IMR-90 (cell line): ENCODE data around the gene ANKRD11. TPM values are rescaled to one million over a fixed set of nuclear protein-coding genes. Genes with fewer than 3 reads are reported as not detected.

Source experiments
- ATAC-seq: fragments of 200-7000 bp; cut with Tn5 transposase; 2 replicates; pipeline ENCODE4 v1.9.1; 2020; ENCODE audit warnings: low read depth, mild to moderate bottlenecking, moderate library complexity
- BruUV-seq: library from RNA; stranded (reverse); fragments of 400-500 nt; replicated peaks from 2 replicates; lab custom pipeline; 2021; lab: Mats Ljungman, UMichigan
- CTCF ChIA-PET: fragments of 300-600 bp; formaldehyde crosslinking; extraction: SDS; loops from one replicate; lab custom pipeline; 2021; ENCODE audit warnings: antibody characterized with exemption; lab: Yijun Ruan, JAX
- POLR2A ChIA-PET: fragments of 300-600 bp; sonication (Branson Sonifier 250); formaldehyde crosslinking; loops from one replicate; lab custom pipeline; 2022; ENCODE audit warnings: antibody characterized with exemption; ENCODE audit not compliant: unreplicated experiment; lab: Charles Lee
- DNase-seq: peaks from one replicate; pipeline ENCODE4 v3.0.0; 2013
- H2AFZ ChIP-seq: replicated peaks from 2 replicates; pipeline ENCODE3; 2013; ENCODE audit warnings: low read length, mild to moderate bottlenecking; ENCODE audit not compliant: poor library complexity
- H2AK5ac ChIP-seq: 2 replicates; pipeline ENCODE4 v1.6.1; 2013; ENCODE audit warnings: low read depth, low read length, inconsistent platforms
- H2AK9ac ChIP-seq: replicated peaks from 2 replicates; pipeline ENCODE3; 2013; ENCODE audit warnings: mild to moderate bottlenecking, low read depth, low read length, moderate library complexity; ENCODE audit not compliant: poor library complexity
- H2BK120ac ChIP-seq: 2 replicates; pipeline ENCODE4 v1.6.1; 2013; ENCODE audit warnings: low read depth, low read length, inconsistent platforms
- H2BK15ac ChIP-seq: 3 replicates; pipeline ENCODE4 v1.6.1; 2013; ENCODE audit warnings: low read depth, low read length, inconsistent platforms
- H2BK20ac ChIP-seq: 2 replicates; pipeline ENCODE4 v1.6.1; 2013; ENCODE audit warnings: low read depth, mild to moderate bottlenecking, inconsistent platforms, low read length, moderate library complexity
- H2BK5ac ChIP-seq: 2 replicates; pipeline ENCODE4 v1.6.1; 2013; ENCODE audit warnings: mild to moderate bottlenecking, low read depth, low read length, inconsistent platforms; ENCODE audit not compliant: poor library complexity, severe bottlenecking
- H3K14ac ChIP-seq: replicated peaks from 2 replicates; pipeline ENCODE4 v1.6.1; 2013; ENCODE audit warnings: low read depth, low read length, inconsistent platforms
- H3K18ac ChIP-seq: 2 replicates; pipeline ENCODE4 v1.6.1; 2013; ENCODE audit warnings: low read depth, low read length, control low read depth
- H3K23ac ChIP-seq: 2 replicates; pipeline ENCODE4 v1.6.1; 2013; ENCODE audit warnings: low read depth, low read length, inconsistent platforms
- H3K27ac ChIP-seq: 2 replicates; pipeline ENCODE4 v1.5.1; 2013; ENCODE audit warnings: mild to moderate bottlenecking, control low read depth, low read length; ENCODE audit not compliant: insufficient read depth
- H3K27me3 ChIP-seq: 2 replicates; pipeline ENCODE4 v1.6.1; 2013; ENCODE audit warnings: low read length; ENCODE audit not compliant: control insufficient read depth, insufficient read depth
- H3K36me3 ChIP-seq: 2 replicates; pipeline ENCODE4 v1.6.1; 2013; ENCODE audit warnings: low read length, mixed read lengths; ENCODE audit not compliant: control insufficient read depth, insufficient read depth
- H3K4ac ChIP-seq: 2 replicates; pipeline ENCODE4 v1.6.1; 2013; ENCODE audit warnings: low read depth, low read length, inconsistent platforms
- H3K4me1 ChIP-seq: 2 replicates; pipeline ENCODE4 v1.6.1; 2013; ENCODE audit warnings: low read length, mixed read lengths; ENCODE audit not compliant: control insufficient read depth, insufficient read depth
- H3K4me2 ChIP-seq: 2 replicates; pipeline ENCODE4 v1.6.1; 2013; ENCODE audit warnings: low read depth, mild to moderate bottlenecking, control low read depth, low read length, moderate library complexity
- H3K4me3 ChIP-seq: 2 replicates; pipeline ENCODE4 v1.5.1; 2013; ENCODE audit warnings: low read depth, mild to moderate bottlenecking, control low read depth, low read length, moderate library complexity; ENCODE audit not compliant: insufficient read depth
- H3K56ac ChIP-seq: 2 replicates; pipeline ENCODE4 v1.6.1; 2013; ENCODE audit warnings: low read length, inconsistent platforms; ENCODE audit not compliant: insufficient read depth; ENCODE audit errors: extremely low read depth
- H3K79me1 ChIP-seq, 2 experiments: 2 replicates each; pipeline ENCODE4 v1.6.1; 2013; ENCODE audit warnings: low read length in 2 of 2, inconsistent platforms in 1 of 2, low read depth in 1 of 2
- H3K9ac ChIP-seq: 2 replicates; pipeline ENCODE4 v1.6.1; 2013; ENCODE audit warnings: low read depth, low read length, control low read depth
- H3K9me1 ChIP-seq: 2 replicates; pipeline ENCODE4 v1.6.1; 2013; ENCODE audit warnings: low read length, inconsistent platforms; ENCODE audit not compliant: insufficient read depth
- H3K9me3 ChIP-seq: 2 replicates; pipeline ENCODE4 v1.6.1; 2013; ENCODE audit warnings: low read length; ENCODE audit not compliant: control insufficient read depth, insufficient read depth
- H4K20me1 ChIP-seq: 2 replicates; pipeline ENCODE4 v1.6.1; 2013; ENCODE audit warnings: low read length, inconsistent platforms; ENCODE audit not compliant: insufficient read depth
- H4K5ac ChIP-seq: 2 replicates; pipeline ENCODE4 v1.6.1; 2013; ENCODE audit warnings: mild to moderate bottlenecking, low read depth, low read length, control low read depth
- H4K8ac ChIP-seq, 2 experiments: 2 replicates each; pipeline ENCODE4 v1.6.1; 2013; ENCODE audit warnings: low read depth in 2 of 2, low read length in 2 of 2, control low read depth in 1 of 2, inconsistent platforms in 1 of 2
- H4K91ac ChIP-seq: 2 replicates; pipeline ENCODE4 v1.6.1; 2013; ENCODE audit warnings: low read depth, low read length, inconsistent platforms; ENCODE audit not compliant: insufficient read depth
- BHLHE40 ChIP-seq: fragments of 150-350 bp; IDR thresholded peaks from 2 replicates; pipeline ENCODE4 v1.6.1; 2016; ENCODE audit warnings: mild to moderate bottlenecking, low read depth, low read length
- CEBPB ChIP-seq: IDR thresholded peaks from 2 replicates; pipeline ENCODE4 v1.6.1; 2012; ENCODE audit warnings: low read depth, low read length, improper control_type of control experiment
- CHD1 ChIP-seq: IDR thresholded peaks from 2 replicates; pipeline ENCODE4 v1.6.1; 2012; ENCODE audit warnings: low read depth, low read length, improper control_type of control experiment
- FOS ChIP-seq: fragments of 150-350 bp; IDR thresholded peaks from 2 replicates; pipeline ENCODE4 v1.6.1; 2016; ENCODE audit warnings: low read depth, low read length
- MAFK ChIP-seq: IDR thresholded peaks from 2 replicates; pipeline ENCODE4 v1.6.1; 2012; ENCODE audit warnings: low read depth, low read length, improper control_type of control experiment
- MAZ ChIP-seq: IDR thresholded peaks from 2 replicates; pipeline ENCODE4 v1.6.1; 2012; ENCODE audit warnings: low read depth, mild to moderate bottlenecking, low read length, improper control_type of control experiment, moderate library complexity, borderline replicate concordance
- MXI1 ChIP-seq: IDR thresholded peaks from 2 replicates; pipeline ENCODE4 v1.6.1; 2012; ENCODE audit warnings: low read depth, mild to moderate bottlenecking, low read length, moderate library complexity, borderline replicate concordance
- NFE2L2 ChIP-seq: fragments of 150-350 bp; IDR thresholded peaks from 2 replicates; pipeline ENCODE4 v1.6.1; 2016; ENCODE audit warnings: low read depth, mild to moderate bottlenecking, low read length
- POLR2A ChIP-seq: IDR thresholded peaks from 2 replicates; pipeline ENCODE4 v1.6.1; 2012; ENCODE audit warnings: mild to moderate bottlenecking, low read depth, low read length
- RAD21 ChIP-seq: IDR thresholded peaks from 2 replicates; pipeline ENCODE4 v1.6.1; 2012; ENCODE audit warnings: low read length, improper control_type of control experiment
- RCOR1 ChIP-seq: IDR thresholded peaks from 2 replicates; pipeline ENCODE4 v1.6.1; 2012; ENCODE audit warnings: mild to moderate bottlenecking, low read length, improper control_type of control experiment; ENCODE audit not compliant: insufficient replicate concordance
- RFX5 ChIP-seq: IDR thresholded peaks from 2 replicates; pipeline ENCODE4 v1.8.0; 2012; ENCODE audit warnings: low read depth, mild to moderate bottlenecking, low read length, moderate library complexity
- SMC3 ChIP-seq: fragments of 150-350 bp; IDR thresholded peaks from 2 replicates; pipeline ENCODE4 v1.6.1; 2016; ENCODE audit warnings: low read depth, mild to moderate bottlenecking, antibody characterized with exemption, low read length, moderate library complexity
- WGBS, 2 experiments: methylation state at CpG; one replicate each; pipeline versions ENCODE4 v1.1.5 to v1.1.7; 2013; ENCODE audit warnings: missing lambda C conversion rate in 2 of 2; ENCODE audit not compliant: insufficient read length in 1 of 2; ENCODE audit errors: extremely low coverage in 2 of 2; 5-methylcytosine and 5-hydroxymethylcytosine counted together
- dilution Hi-C: fragments of 300-500 bp; cut with HindIII; formaldehyde crosslinking; loops from one replicate; pipeline ENCODE4 v1.14.3; 2018; ENCODE audit warnings: low sequenced_read_pairs; ENCODE audit not compliant: unreplicated experiment
- in situ Hi-C: fragments of 300-500 bp; cut with MboI; formaldehyde crosslinking; loops from 3 replicates; pipeline ENCODE4 v1.14.3; 2019; ENCODE audit warnings: low sequenced_read_pairs, inconsistent platforms, mixed read lengths
- intact Hi-C: fragments of 100-400 bp; cut with micrococcal nuclease; formaldehyde crosslinking; loops from 2 replicates; pipeline ENCODE4 v1.10.0; 2022
- polyA plus RNA-seq, 3 experiments: library from polyadenylated mRNA; depleted of rRNA; stranded (reverse); fragments of >200 nt; gene quantifications; 2 replicates each; pipeline ENCODE4 v1.2.3, GENCODE V29; 2012; ENCODE audit warnings: low replicate concordance in 1 of 3
- total RNA-seq: library from RNA; depleted of rRNA; stranded (reverse); fragments of >200 nt; gene quantifications from 2 replicates; pipeline ENCODE4 v1.2.3, GENCODE V29; 2012
- TF ChIP-seq, protein P1 (sequence below): fragments of 150-350 bp; IDR thresholded peaks from 2 replicates; pipeline ENCODE4 v1.6.1; 2017; ENCODE audit warnings: mild to moderate bottlenecking, antibody characterized with exemption, low read length, low read depth
- TF ChIP-seq, protein P2 (sequence below): fragments of 150-350 bp; IDR thresholded peaks from 2 replicates; pipeline ENCODE4 v1.6.1; 2016; ENCODE audit warnings: low read depth, mild to moderate bottlenecking, low read length, moderate library complexity, borderline replicate concordance
- TF ChIP-seq, protein P3 (sequence below): conservative IDR thresholded peaks from 2 replicates; pipeline ENCODE4 v1.5.1; 2012; ENCODE audit warnings: mild to moderate bottlenecking, low read depth, low read length, improper control_type of control experiment

Gene ANKRD11
- total and polyA plus RNA-seq, 2 of the 4 experiments (the other 2 are of a cell fraction): 46.8 to 71.9 TPM

DNA sequence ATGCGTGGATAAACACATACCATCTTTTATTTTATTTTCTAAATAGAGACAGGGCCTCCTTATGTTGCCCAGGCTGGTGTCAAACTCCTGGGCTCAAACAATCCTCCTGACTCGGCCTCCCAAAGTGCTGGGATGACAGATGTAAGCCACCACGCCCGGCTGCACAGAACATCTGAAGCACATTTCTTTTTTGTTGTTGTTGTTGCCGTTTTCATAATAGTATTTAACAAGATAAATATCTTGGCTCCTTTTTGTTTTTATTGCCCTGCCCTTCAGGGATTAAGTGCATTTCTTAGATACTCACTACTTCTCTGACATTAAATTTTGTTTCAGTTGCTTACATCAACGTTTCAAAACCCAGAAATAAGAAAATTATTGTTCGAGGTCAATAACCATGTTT, 37.4 kb downstream of the ANKRD11 start:
- no peak overlapping the region for H2BK120ac ChIP-seq
- no peak overlapping the region for H2AFZ ChIP-seq
- no peak overlapping the region for H2BK15ac ChIP-seq
- peaks cover 22% of the 10 kb centered on the region for H3K4me1 ChIP-seq
- POLR2A ChIA-PET: no interaction called here
- H3K56ac ChIP-seq: no peak overlapping the region
- no peak overlapping the region for H2BK5ac ChIP-seq
- in situ Hi-C loops (no loop called here), dilution Hi-C loops (no loop called here), intact Hi-C loops (no loop called here)
- no peak overlapping the region for H3K4me2 ChIP-seq
- H4K5ac ChIP-seq: no peak overlapping the region
- H2AK5ac ChIP-seq: no peak overlapping the region
- CTCF ChIA-PET: no interaction called here
- no peak overlapping the region for H3K18ac ChIP-seq
- ATAC-seq: no peak
- H4K20me1 ChIP-seq: peaks cover 94% of the 10 kb centered on the region
- no peak overlapping the region for H3K4me3 ChIP-seq
- H3K27ac ChIP-seq: no peak overlapping the region
- H4K91ac ChIP-seq: no peak overlapping the region
- no peak for TF ChIP-seq RAD21
- no peak for TF ChIP-seq POLR2A
- TF ChIP-seq FOS: no peak
- no peak for TF ChIP-seq CHD1
- TF ChIP-seq RFX5: no peak
- no peak for TF ChIP-seq MXI1
- TF ChIP-seq BHLHE40: no peak
- no peak for TF ChIP-seq MAZ
- no peak for TF ChIP-seq RCOR1
- no peak for TF ChIP-seq MAFK
- TF ChIP-seq, protein P1, sequence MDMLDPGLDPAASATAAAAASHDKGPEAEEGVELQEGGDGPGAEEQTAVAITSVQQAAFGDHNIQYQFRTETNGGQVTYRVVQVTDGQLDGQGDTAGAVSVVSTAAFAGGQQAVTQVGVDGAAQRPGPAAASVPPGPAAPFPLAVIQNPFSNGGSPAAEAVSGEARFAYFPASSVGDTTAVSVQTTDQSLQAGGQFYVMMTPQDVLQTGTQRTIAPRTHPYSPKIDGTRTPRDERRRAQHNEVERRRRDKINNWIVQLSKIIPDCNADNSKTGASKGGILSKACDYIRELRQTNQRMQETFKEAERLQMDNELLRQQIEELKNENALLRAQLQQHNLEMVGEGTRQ: no peak
- TF ChIP-seq SMC3: no peak
- TF ChIP-seq, protein P2, sequence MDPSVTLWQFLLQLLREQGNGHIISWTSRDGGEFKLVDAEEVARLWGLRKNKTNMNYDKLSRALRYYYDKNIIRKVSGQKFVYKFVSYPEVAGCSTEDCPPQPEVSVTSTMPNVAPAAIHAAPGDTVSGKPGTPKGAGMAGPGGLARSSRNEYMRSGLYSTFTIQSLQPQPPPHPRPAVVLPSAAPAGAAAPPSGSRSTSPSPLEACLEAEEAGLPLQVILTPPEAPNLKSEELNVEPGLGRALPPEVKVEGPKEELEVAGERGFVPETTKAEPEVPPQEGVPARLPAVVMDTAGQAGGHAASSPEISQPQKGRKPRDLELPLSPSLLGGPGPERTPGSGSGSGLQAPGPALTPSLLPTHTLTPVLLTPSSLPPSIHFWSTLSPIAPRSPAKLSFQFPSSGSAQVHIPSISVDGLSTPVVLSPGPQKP: no peak
- no peak for TF ChIP-seq NFE2L2
- TF ChIP-seq, protein P3, sequence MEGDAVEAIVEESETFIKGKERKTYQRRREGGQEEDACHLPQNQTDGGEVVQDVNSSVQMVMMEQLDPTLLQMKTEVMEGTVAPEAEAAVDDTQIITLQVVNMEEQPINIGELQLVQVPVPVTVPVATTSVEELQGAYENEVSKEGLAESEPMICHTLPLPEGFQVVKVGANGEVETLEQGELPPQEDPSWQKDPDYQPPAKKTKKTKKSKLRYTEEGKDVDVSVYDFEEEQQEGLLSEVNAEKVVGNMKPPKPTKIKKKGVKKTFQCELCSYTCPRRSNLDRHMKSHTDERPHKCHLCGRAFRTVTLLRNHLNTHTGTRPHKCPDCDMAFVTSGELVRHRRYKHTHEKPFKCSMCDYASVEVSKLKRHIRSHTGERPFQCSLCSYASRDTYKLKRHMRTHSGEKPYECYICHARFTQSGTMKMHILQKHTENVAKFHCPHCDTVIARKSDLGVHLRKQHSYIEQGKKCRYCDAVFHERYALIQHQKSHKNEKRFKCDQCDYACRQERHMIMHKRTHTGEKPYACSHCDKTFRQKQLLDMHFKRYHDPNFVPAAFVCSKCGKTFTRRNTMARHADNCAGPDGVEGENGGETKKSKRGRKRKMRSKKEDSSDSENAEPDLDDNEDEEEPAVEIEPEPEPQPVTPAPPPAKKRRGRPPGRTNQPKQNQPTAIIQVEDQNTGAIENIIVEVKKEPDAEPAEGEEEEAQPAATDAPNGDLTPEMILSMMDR: no peak
- TF ChIP-seq CEBPB: no peak
- H3K27me3 ChIP-seq: no peaks in the 10 kb centered on the region
- H3K23ac ChIP-seq: no peak overlapping the region
- no peak overlapping the region for H3K9ac ChIP-seq
- BruUV-seq: no TSS peak
- peaks cover 0 to 76% of the 10 kb centered on the region in 2 experiments; a peak in 2 of 4 replicates for H3K79me1 ChIP-seq
- H3K36me3 ChIP-seq: no peaks in the 10 kb centered on the region
- no peak overlapping the region for H2BK20ac ChIP-seq
- H3K4ac ChIP-seq: no peak overlapping the region
- DNase-seq: no peak
- peaks cover 5% of the 10 kb centered on the region for H3K9me3 ChIP-seq
- H3K14ac ChIP-seq: no peak overlapping the region
- no CpG with 5 or more reads among the region's 7 CpGs for WGBS, 2 experiments
- H2AK9ac ChIP-seq: no peak overlapping the region
- no peak overlapping the region for H4K8ac ChIP-seq
- peaks cover 37% of the 10 kb centered on the region for H3K9me1 ChIP-seq
